ENCODE measurements around the gene PTPRM. TPM values are rescaled to one million over a fixed set of nuclear protein-coding genes. Genes with fewer than 3 reads are reported as not detected.

Gene PTPRM
- total RNA-seq, 1 experiment from 2014 or later: 6.2 TPM

- H4K8ac ChIP-seq (replicated peaks; ENCODE audit: insufficient read length, low read depth, low read length): no peak overlapping the region
- H2BK5ac ChIP-seq (ENCODE audit: insufficient read length, low read length): no peak overlapping the region
- DNase-seq: no peak
- WGBS (ENCODE audit: extremely low coverage, insufficient read length, low lambda C conversion rate): no CpG with 5 or more reads among the region's 4 CpGs
- no peak overlapping the region for H3K56ac ChIP-seq (ENCODE audit: insufficient read length, low read depth, low read length)
- H3K4me2 ChIP-seq (ENCODE audit: insufficient read depth, insufficient read length, low read length): no peak overlapping the region
- H3K9me3 ChIP-seq (ENCODE audit: control insufficient read depth, low read depth, low read length): no peaks in the 10 kb centered on the region
- H3K23ac ChIP-seq (ENCODE audit: insufficient read length, low read depth, low read length): no peak overlapping the region
- Mint-ChIP-seq H3K36me3 (ENCODE audit: insufficient read depth in 1 of 3, low read depth in 3 of 3) (no peaks in the 10 kb centered on the region; a peak in 1 of 7 replicates), H3K4me1 (peaks cover 5 to 7% of the 10 kb centered on the region in 2 experiments; a peak in 3 of 4 replicates), H3K27me3 (ENCODE audit: low read depth) (no peaks in the 10 kb centered on the region), H3K27ac (no peak overlapping the region), H3K4me3 (no peak overlapping the region), H3K9me3 (no peaks in the 10 kb centered on the region)
- no peak overlapping the region for H3K4ac ChIP-seq (ENCODE audit: low read depth, low read length)
- H3K27me3 ChIP-seq (ENCODE audit: insufficient read depth, low read length): no peaks in the 10 kb centered on the region
- no peak overlapping the region for H3T11ph ChIP-seq (ENCODE audit: low read length)
- H2AK5ac ChIP-seq (ENCODE audit: insufficient read length, low read length): no peak overlapping the region
- no peak overlapping the region for H4K5ac ChIP-seq (ENCODE audit: insufficient read length, low read depth, low read length)
- no peaks in the 10 kb centered on the region for H3K79me2 ChIP-seq (ENCODE audit: insufficient read depth, low read length)
- H4K91ac ChIP-seq (ENCODE audit: insufficient read length, low read depth, low read length): no peak overlapping the region
- no peak overlapping the region for H2BK15ac ChIP-seq (ENCODE audit: low read depth, low read length)
- no peak overlapping the region for H2BK20ac ChIP-seq (ENCODE audit: low read depth, low read length, poor library complexity, severe bottlenecking)
- no peak overlapping the region for H3K27ac ChIP-seq (ENCODE audit: insufficient read length, low read depth, low read length)
- no peak overlapping the region for H2BK120ac ChIP-seq (ENCODE audit: low read depth, low read length, poor library complexity, severe bottlenecking)
- H3K79me1 ChIP-seq (ENCODE audit: insufficient read depth, low read depth, low read length, poor library complexity, severe bottlenecking): no peaks in the 10 kb centered on the region
- H3K9ac ChIP-seq (ENCODE audit: extremely low read depth, insufficient read length, low read length): no peak overlapping the region
- no peak overlapping the region for H2AFZ ChIP-seq (ENCODE audit: low read length)
- H3K23me2 ChIP-seq (ENCODE audit: insufficient read length, low read depth, low read length, poor library complexity, severe bottlenecking): no peaks in the 10 kb centered on the region
- no peak for TF ChIP-seq CTCF (conservative IDR thresholded peaks at IDR 0.05)
- no peak overlapping the region for H2BK12ac ChIP-seq (ENCODE audit: insufficient read length, low read depth, low read length)
- H3K18ac ChIP-seq (ENCODE audit: insufficient read length, low read depth, low read length): no peak overlapping the region
- H3K4me1 ChIP-seq (ENCODE audit: insufficient read depth, low read length): peaks cover 5% of the 10 kb centered on the region
- H3K14ac ChIP-seq (ENCODE audit: insufficient read depth, low read length): no peak overlapping the region
- H4K20me1 ChIP-seq (ENCODE audit: control insufficient read depth, insufficient read depth, insufficient read length): no peaks in the 10 kb centered on the region
These were observed 391.2 kb downstream of the PTPRM start for GRCh38 chr18:7958081-7958896.
